Nucleus accumbens (tissue), 56 donors: ENCODE data around the gene SPATS2.

Experiments used
- DNase-seq, 56 donors: peaks; one replicate each; lab custom pipeline; 2025; lab: John Stamatoyannopoulos, UW

The SPATS2 gene

GRCh38 chr12:49548822-49549648 is 181.8 kb downstream of the SPATS2 start:
- peak in 6 of 56 donors; percentile 13 to 53 (median 19) for DNase-seq

GRCh38 chr12:49549735-49550692 is 182.8 kb downstream of the SPATS2 start:
- no peak for DNase-seq

DNA sequence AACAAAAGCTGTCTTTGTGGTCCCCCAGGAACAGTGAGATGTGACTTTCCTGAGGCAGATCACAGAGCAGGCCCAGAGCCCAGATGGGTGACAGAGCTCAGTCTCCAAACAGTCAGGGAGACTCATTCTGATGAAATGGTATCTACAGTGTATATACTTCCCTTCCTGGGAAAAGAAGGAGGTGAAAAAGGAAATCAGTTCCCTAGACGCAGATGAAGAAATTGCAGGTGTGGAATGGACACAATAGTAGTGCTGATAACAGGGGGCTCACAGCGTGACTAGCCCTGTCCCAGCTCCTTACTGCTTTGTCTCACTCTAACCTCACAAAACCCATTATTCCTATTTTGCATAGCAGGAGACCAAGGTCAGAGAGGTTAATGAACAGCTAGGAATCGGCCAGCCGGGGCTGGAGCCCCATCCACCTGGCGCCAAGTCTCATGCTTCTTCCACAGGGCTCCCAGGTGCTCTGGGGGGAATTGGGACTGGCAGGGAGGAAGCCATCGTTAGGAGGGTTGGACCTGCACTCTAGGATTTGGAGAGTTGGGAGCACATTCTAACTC is 183.5 kb downstream of the SPATS2 start:
- DNase-seq: no peak

DNA sequence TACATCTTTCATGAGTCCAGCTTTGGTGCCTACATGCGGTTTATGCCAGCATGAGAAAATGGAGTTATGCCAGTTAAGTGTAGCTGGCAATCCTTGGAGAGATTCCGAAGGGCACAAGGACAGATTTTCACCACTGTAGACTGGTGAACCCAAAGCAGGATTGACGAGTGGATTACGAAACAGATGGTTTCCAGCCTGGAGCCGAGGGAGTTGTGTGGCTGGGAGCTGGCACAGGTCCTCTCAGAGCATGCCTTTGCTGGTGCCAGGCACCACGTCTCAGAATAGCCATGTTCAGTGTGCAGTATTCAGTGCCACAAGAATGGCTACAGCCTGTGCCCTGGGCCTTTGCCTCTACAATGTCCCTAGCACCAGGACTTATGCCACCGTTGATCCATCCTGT is 184.8 kb downstream of the SPATS2 start:
- peak in 4 of 56 donors; percentile 7 to 22 (median 20) for DNase-seq

GRCh38 chr12:49552425-49552824 is 185.2 kb downstream of the SPATS2 start:
- DNase-seq: no peak

GRCh38 chr12:49552899-49553298 is 185.6 kb downstream of the SPATS2 start:
- DNase-seq: no peak

DNA sequence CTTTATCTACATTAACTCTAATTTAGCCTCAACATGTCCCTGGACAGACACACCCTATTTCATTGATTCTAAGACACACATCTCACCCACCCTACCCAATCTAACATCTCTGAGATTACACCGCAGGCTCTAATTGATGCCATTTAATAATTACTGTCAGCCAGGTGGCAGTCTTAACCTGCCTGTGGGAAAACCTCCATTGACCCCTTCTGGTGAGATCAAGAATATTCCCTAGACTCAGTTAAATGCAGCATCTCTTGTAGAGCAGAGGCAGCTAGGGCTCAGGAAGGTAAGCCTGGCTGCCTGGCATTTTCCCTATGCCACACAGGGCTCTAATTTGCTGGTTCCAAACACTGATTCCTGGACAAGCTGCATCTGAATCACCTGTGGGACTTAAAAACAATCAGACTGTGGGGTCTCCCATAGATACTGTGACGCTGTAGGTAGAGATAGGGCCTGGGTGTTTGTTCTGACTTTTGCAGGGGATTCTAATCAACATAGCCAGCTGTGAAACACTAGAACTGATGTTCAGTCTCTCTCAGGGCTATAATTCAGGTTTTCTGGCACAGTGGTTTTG is 186.3 kb downstream of the SPATS2 start:
- DNase-seq: no peak

DNA sequence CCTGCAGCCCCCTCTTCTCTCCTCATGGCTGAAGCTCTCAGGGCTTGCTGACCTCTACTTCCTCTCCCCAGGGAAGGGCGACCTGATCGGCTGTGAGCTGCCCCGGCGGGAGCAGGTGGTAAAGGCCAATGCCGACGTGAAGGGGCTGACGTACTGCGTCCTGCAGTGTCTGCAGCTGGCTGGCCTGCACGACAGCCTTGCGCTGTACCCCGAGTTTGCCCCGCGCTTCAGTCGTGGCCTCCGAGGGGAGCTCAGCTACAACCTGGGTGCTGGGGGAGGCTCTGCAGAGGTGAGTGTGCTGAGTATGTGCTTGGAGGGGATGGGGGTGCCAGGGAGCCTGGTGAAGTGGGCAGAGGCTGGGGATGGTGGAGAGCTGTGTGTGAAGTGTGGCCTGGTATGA is 187.0 kb downstream of the SPATS2 start:
- no peak for DNase-seq

DNA sequence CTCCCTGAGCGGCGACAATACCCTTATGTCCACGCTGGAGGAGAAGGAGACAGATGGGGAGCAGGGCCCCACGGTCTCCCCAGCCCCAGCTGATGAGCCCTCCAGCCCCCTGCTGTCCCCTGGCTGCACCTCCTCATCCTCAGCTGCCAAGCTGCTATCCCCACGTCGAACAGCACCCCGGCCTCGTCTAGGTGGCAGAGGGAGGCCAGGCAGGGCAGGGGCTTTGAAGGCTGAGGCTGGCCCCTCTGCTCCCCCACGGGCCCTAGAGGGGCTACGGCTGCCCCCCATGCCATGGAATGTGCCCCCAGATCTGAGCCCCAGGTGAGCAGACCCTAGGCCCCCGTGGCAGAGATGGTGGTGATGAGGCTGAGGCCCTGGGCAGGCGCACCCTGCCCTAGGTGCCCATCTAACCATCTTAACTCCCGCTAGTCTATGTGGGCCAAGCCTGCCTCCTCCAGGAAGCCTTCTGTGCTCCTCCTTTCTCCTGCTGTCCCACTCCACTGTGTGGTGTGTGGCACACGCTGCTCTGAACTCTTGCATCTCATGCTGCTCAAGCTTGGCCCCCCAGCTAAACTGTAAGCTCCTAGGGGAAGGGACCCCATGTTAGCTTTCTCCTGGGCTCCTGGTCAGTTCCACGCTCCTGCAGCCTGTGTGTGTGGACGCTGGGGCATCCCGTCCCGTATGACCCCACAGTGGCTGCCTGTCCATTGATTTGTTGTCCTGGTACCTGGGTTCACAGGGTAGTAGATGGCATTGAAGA is 188.5 kb downstream of the SPATS2 start:
- DNase-seq: no peak

- no peak for DNase-seq
Measured at GRCh38 chr12:49556391-49557186, 189.3 kb downstream of the SPATS2 start.

- no peak for DNase-seq
Measured at GRCh38 chr12:49557187-49557916, 190.1 kb downstream of the SPATS2 start.

- peak in 2 of 56 donors; percentile 18 to 40 for DNase-seq
Measured at GRCh38 chr12:49557917-49558215, 190.6 kb downstream of the SPATS2 start.

DNA sequence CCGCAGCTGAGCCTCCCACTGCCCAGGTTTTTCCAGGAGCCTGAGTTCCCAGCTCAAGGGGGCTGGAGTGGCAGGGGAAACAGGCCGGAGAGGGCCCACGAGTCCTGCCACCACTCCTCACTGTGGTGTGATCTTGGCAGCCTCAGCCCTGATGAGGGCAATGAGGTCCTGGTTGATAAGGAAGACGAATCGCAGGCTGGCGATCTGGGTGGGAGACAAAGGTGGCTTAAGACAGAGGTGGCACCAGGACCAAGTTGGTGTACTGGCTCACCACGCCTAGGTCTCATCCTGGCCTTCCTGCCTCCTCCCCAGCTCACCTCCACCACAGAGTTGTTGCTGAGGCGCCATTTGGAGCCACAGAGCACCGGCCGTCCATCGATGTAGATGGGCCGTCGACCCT is 191.3 kb downstream of the SPATS2 start:
- DNase-seq: no peak

GRCh38 chr12:49559011-49559675 is 191.9 kb downstream of the SPATS2 start:
- no peak for DNase-seq

GRCh38 chr12:49560695-49561094 is 193.4 kb downstream of the SPATS2 start:
- DNase-seq: no peak

GRCh38 chr12:49562233-49562632 is 195.0 kb downstream of the SPATS2 start:
- no peak for DNase-seq

- no peak for DNase-seq
Measured at GRCh38 chr12:49562831-49563230, 195.6 kb downstream of the SPATS2 start.
